ENCODE measurements around the gene FRMPD1. TPM values are rescaled to one million over a fixed set of nuclear protein-coding genes. Genes with fewer than 3 reads are reported as not detected.

FRMPD1 gene
- polyA plus RNA-seq, 1 donor = 0.61 TPM

GRCh38 chr9:37775216-37775919 lies 124.6 kb downstream of the FRMPD1 start:
- no CpG with 5 or more reads among the region's 1 CpG for WGBS (ENCODE audit: insufficient coverage, low lambda C conversion rate)
- no peaks in the 10 kb centered on the region for H3K27me3 ChIP-seq (ENCODE audit: control insufficient read depth, insufficient read depth, low read length)
- DNase-seq = no peak
- no peaks in the 10 kb centered on the region for H3K9me3 ChIP-seq (ENCODE audit: control insufficient read depth, low read depth, low read length)
- H3K4me1 ChIP-seq (ENCODE audit: control insufficient read depth, insufficient read depth, low read length) = no peaks in the 10 kb centered on the region
- H3K36me3 ChIP-seq (ENCODE audit: control insufficient read depth, insufficient read depth, low read length) = peaks cover 61% of the 10 kb centered on the region
- no peak overlapping the region for H3K27ac ChIP-seq (ENCODE audit: low read length)
- H3K4me3 ChIP-seq (ENCODE audit: low read length) = no peak overlapping the region

GRCh38 chr9:37776328-37776727 lies 125.6 kb downstream of the FRMPD1 start:
- Histone ChIP-seq H3K36me3 (ENCODE audit: control insufficient read depth, insufficient read depth, low read length) (peaks cover 67% of the 10 kb centered on the region), H3K4me1 (ENCODE audit: control insufficient read depth, insufficient read depth, low read length) (no peaks in the 10 kb centered on the region), H3K9me3 (ENCODE audit: control insufficient read depth, low read depth, low read length) (no peaks in the 10 kb centered on the region), H3K4me3 (ENCODE audit: low read length) (no peak overlapping the region), H3K27ac (ENCODE audit: low read length) (no peak overlapping the region), H3K27me3 (ENCODE audit: control insufficient read depth, insufficient read depth, low read length) (no peaks in the 10 kb centered on the region)
- DNase-seq = no peak
- no CpG with 5 or more reads among the region's 5 CpGs for WGBS (ENCODE audit: insufficient coverage, low lambda C conversion rate)

GRCh38 chr9:37778534-37778933 lies 127.8 kb downstream of the FRMPD1 start:
- no peaks in the 10 kb centered on the region for H3K27me3 ChIP-seq (ENCODE audit: control insufficient read depth, insufficient read depth, low read length)
- H3K4me3 ChIP-seq (ENCODE audit: low read length) = no peak overlapping the region
- DNase-seq = no peak
- peaks cover 71% of the 10 kb centered on the region for H3K36me3 ChIP-seq (ENCODE audit: control insufficient read depth, insufficient read depth, low read length)
- no peaks in the 10 kb centered on the region for H3K9me3 ChIP-seq (ENCODE audit: control insufficient read depth, low read depth, low read length)
- no peak overlapping the region for H3K27ac ChIP-seq (ENCODE audit: low read length)
- H3K4me1 ChIP-seq (ENCODE audit: control insufficient read depth, insufficient read depth, low read length) = no peaks in the 10 kb centered on the region
- WGBS (ENCODE audit: insufficient coverage, low lambda C conversion rate) = 60% methylated on average over 1 of the region's 2 CpGs

- H3K27ac ChIP-seq (ENCODE audit: low read length) = peak overlapping the region; percentile 74
- peaks cover 8% of the 10 kb centered on the region for H3K9me3 ChIP-seq (ENCODE audit: control insufficient read depth, low read depth, low read length)
- H3K36me3 ChIP-seq (ENCODE audit: control insufficient read depth, insufficient read depth, low read length) = peaks cover 30% of the 10 kb centered on the region
- peak in 1 of 2 donors; percentile 17 for DNase-seq
- no CpG with 5 or more reads among the region's 6 CpGs for WGBS (ENCODE audit: insufficient coverage, low lambda C conversion rate)
- H3K4me3 ChIP-seq (ENCODE audit: low read length) = peak overlapping the region; percentile 80
- H3K4me1 ChIP-seq (ENCODE audit: control insufficient read depth, insufficient read depth, low read length) = peaks cover 3% of the 10 kb centered on the region
- H3K27me3 ChIP-seq (ENCODE audit: control insufficient read depth, insufficient read depth, low read length) = peaks cover 10% of the 10 kb centered on the region
Observed at GRCh38 chr9:37784291-37784615, 133.5 kb downstream of the FRMPD1 start.

GRCh38 chr9:37784616-37785483 lies 134.1 kb downstream of the FRMPD1 start, which contains the start of gene EXOSC3:
Gene EXOSC3, minus strand, starts transcription at chr9:37785064. Its CDS starts 20 bp downstream, at chr9:37785044.
- peak; percentile 82 to 92 for DNase-seq
- H3K36me3 ChIP-seq (ENCODE audit: control insufficient read depth, insufficient read depth, low read length) = peaks cover 25% of the 10 kb centered on the region
- H3K9me3 ChIP-seq (ENCODE audit: control insufficient read depth, low read depth, low read length) = peaks cover 8% of the 10 kb centered on the region
- no CpG with 5 or more reads among the region's 73 CpGs for WGBS (ENCODE audit: insufficient coverage, low lambda C conversion rate)
- H3K4me1 ChIP-seq (ENCODE audit: control insufficient read depth, insufficient read depth, low read length) = peaks cover 3% of the 10 kb centered on the region
- H3K27ac ChIP-seq (ENCODE audit: low read length) = peak within 1 kb of the TSS; percentile 74
- H3K27me3 ChIP-seq (ENCODE audit: control insufficient read depth, insufficient read depth, low read length) = peaks cover 10% of the 10 kb centered on the region
- peak within 1 kb of the TSS; percentile 80 for H3K4me3 ChIP-seq (ENCODE audit: low read length)

- Histone ChIP-seq H3K4me1 (ENCODE audit: control insufficient read depth, insufficient read depth, low read length) (peaks cover 3% of the 10 kb centered on the region), H3K4me3 (ENCODE audit: low read length) (no peak overlapping the region), H3K36me3 (ENCODE audit: control insufficient read depth, insufficient read depth, low read length) (peaks cover 13% of the 10 kb centered on the region), H3K27me3 (ENCODE audit: control insufficient read depth, insufficient read depth, low read length) (peaks cover 10% of the 10 kb centered on the region), H3K9me3 (ENCODE audit: control insufficient read depth, low read depth, low read length) (peaks cover 8% of the 10 kb centered on the region), H3K27ac (ENCODE audit: low read length) (no peak overlapping the region)
- DNase-seq = no peak
- WGBS (ENCODE audit: insufficient coverage, low lambda C conversion rate) = no CpG with 5 or more reads among the region's 45 CpGs
Observed at GRCh38 chr9:37787059-37787458, 136.3 kb downstream of the FRMPD1 start.

GRCh38 chr9:37788332-37788731 lies 137.6 kb downstream of the FRMPD1 start:
- Histone ChIP-seq H3K9me3 (ENCODE audit: control insufficient read depth, low read depth, low read length) (peaks cover 8% of the 10 kb centered on the region), H3K27ac (ENCODE audit: low read length) (no peak overlapping the region), H3K36me3 (ENCODE audit: control insufficient read depth, insufficient read depth, low read length) (peaks cover 4% of the 10 kb centered on the region), H3K4me3 (ENCODE audit: low read length) (no peak overlapping the region), H3K4me1 (ENCODE audit: control insufficient read depth, insufficient read depth, low read length) (peaks cover 3% of the 10 kb centered on the region), H3K27me3 (ENCODE audit: control insufficient read depth, insufficient read depth, low read length) (peaks cover 10% of the 10 kb centered on the region)
- 96% methylated on average over 5 of the region's 6 CpGs for WGBS (ENCODE audit: insufficient coverage, low lambda C conversion rate)
- DNase-seq = no peak

GRCh38 chr9:37790096-37790495 lies 139.3 kb downstream of the FRMPD1 start:
- peaks cover 8% of the 10 kb centered on the region for H3K9me3 ChIP-seq (ENCODE audit: control insufficient read depth, low read depth, low read length)
- no peak overlapping the region for H3K27ac ChIP-seq (ENCODE audit: low read length)
- DNase-seq = no peak
- WGBS (ENCODE audit: insufficient coverage, low lambda C conversion rate) = no CpG with 5 or more reads among the region's 2 CpGs
- H3K4me1 ChIP-seq (ENCODE audit: control insufficient read depth, insufficient read depth, low read length) = peaks cover 3% of the 10 kb centered on the region
- peaks cover 10% of the 10 kb centered on the region for H3K27me3 ChIP-seq (ENCODE audit: control insufficient read depth, insufficient read depth, low read length)
- no peak overlapping the region for H3K4me3 ChIP-seq (ENCODE audit: low read length)
- peaks cover 2% of the 10 kb centered on the region for H3K36me3 ChIP-seq (ENCODE audit: control insufficient read depth, insufficient read depth, low read length)

GRCh38 chr9:37792122-37792521 lies 141.4 kb downstream of the FRMPD1 start:
- Histone ChIP-seq H3K4me3 (ENCODE audit: low read length) (no peak overlapping the region), H3K36me3 (ENCODE audit: control insufficient read depth, insufficient read depth, low read length) (peaks cover 2% of the 10 kb centered on the region), H3K27ac (ENCODE audit: low read length) (no peak overlapping the region), H3K9me3 (ENCODE audit: control insufficient read depth, low read depth, low read length) (peaks cover 3% of the 10 kb centered on the region), H3K27me3 (ENCODE audit: control insufficient read depth, insufficient read depth, low read length) (peaks cover 4% of the 10 kb centered on the region), H3K4me1 (ENCODE audit: control insufficient read depth, insufficient read depth, low read length) (no peaks in the 10 kb centered on the region)
- 100% methylated on average over 1 of the region's 5 CpGs for WGBS (ENCODE audit: insufficient coverage, low lambda C conversion rate)
- DNase-seq = no peak

GRCh38 chr9:37796232-37796631 lies 145.5 kb downstream of the FRMPD1 start:
- DNase-seq = no peak
- H3K27me3 ChIP-seq (ENCODE audit: control insufficient read depth, insufficient read depth, low read length) = no peaks in the 10 kb centered on the region
- H3K27ac ChIP-seq (ENCODE audit: low read length) = no peak overlapping the region
- no peaks in the 10 kb centered on the region for H3K4me1 ChIP-seq (ENCODE audit: control insufficient read depth, insufficient read depth, low read length)
- 68% methylated on average over 2 of the region's 2 CpGs for WGBS (ENCODE audit: insufficient coverage, low lambda C conversion rate)
- no peaks in the 10 kb centered on the region for H3K9me3 ChIP-seq (ENCODE audit: control insufficient read depth, low read depth, low read length)
- no peaks in the 10 kb centered on the region for H3K36me3 ChIP-seq (ENCODE audit: control insufficient read depth, insufficient read depth, low read length)
- no peak overlapping the region for H3K4me3 ChIP-seq (ENCODE audit: low read length)

Data from large intestine (tissue), 3 donors.